GM10266 (cell line): ENCODE data around the gene DLG2.
"Not testable (repeated sequence)": the region's sequence is repeated elsewhere in the genome, so short reads cannot be mapped to it uniquely, and the experiment has no call there.

Source experiments
- DNase-seq: peaks from one replicate; pipeline ENCODE4 v3.0.0; 2012; ENCODE audit errors: extremely low spot score
- CTCF ChIP-seq: IDR thresholded peaks from 2 replicates; pipeline ENCODE4 v1.5.1; 2012; ENCODE audit warnings: mild to moderate bottlenecking, low read depth; ENCODE audit not compliant: control insufficient read depth, insufficient read depth; ENCODE audit errors: missing control alignments

The DLG2 gene

GRCh38 chr11:83449338-83449913 is 2177.7 kb downstream of the DLG2 start:
- DNase-seq = no peak
- TF ChIP-seq CTCF = no peak

- DNase-seq = no peak
- TF ChIP-seq CTCF = no peak
Measured at GRCh38 chr11:83448686-83449085, 2178.5 kb downstream of the DLG2 start.

- not testable (repeated sequence) for DNase-seq
Measured at GRCh38 chr11:83443880-83444279, 2183.3 kb downstream of the DLG2 start.

GRCh38 chr11:83441601-83442000 is 2185.5 kb downstream of the DLG2 start:
- no peak for TF ChIP-seq CTCF
- no peak for DNase-seq

- no peak for TF ChIP-seq CTCF
- DNase-seq = no peak
Measured at GRCh38 chr11:83441171-83441570, 2186.0 kb downstream of the DLG2 start.

GRCh38 chr11:83438438-83438837 is 2188.7 kb downstream of the DLG2 start:
- TF ChIP-seq CTCF = no peak
- no peak for DNase-seq

- no peak for TF ChIP-seq CTCF
Measured at GRCh38 chr11:83437939-83438338, 2189.2 kb downstream of the DLG2 start.

GRCh38 chr11:83436855-83437254 is 2190.3 kb downstream of the DLG2 start:
- no peak for TF ChIP-seq CTCF
- DNase-seq = no peak

More at GRCh38 chr11:83437939-83438338, 2189.2 kb downstream of the DLG2 start:
- no peak for DNase-seq

- DNase-seq = not testable (repeated sequence)
Measured at GRCh38 chr11:83434812-83435211, 2192.3 kb downstream of the DLG2 start.
